HPDE6-E6E7 (cell line): ENCODE results near the gene DZIP1.

Experiments
- DNase-seq: peaks from one replicate; pipeline ENCODE4 v3.0.0; 2011; ENCODE audit warnings: missing footprints; ENCODE audit errors: extremely low spot score

DZIP1 gene

DNA sequence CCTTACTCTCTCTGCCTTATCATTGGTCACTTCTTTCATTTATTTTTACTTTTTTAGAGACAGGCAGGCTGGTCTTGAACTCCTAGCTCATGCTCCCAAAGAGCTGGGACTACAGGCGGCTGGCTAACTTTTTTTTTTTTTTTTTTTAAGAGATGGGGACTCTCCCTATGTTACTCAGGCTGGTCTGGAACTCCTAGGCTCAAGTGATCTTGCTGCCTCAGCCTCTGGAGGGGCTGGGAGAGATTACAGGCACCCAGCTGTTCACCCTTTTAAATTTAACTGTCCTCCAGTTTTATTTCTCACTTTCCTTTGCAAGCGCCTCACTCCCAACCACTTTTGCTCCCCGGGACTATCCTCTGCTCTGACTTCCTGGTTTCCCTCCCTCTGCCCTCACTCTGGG is 97.6 kb downstream of the DZIP1 start:
- DNase-seq = no peak

DNA sequence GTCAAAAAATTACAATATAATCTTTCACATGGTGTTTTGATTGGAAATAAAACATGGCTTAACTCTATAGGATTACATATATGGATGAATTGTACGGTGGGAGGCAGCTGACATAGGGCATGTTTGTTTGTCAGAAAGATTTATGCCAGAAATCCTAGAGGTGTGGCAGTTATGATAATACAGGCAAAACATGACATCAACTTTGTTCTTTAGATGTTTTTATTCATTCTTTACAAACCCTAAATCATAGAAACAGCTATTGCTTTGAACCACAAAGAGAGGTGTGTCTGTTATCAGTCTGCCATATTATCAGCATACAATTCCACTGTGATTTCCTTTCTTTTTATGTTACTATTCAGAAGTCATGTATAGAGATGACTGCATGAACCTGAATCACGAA is 100.2 kb downstream of the DZIP1 start:
- no peak for DNase-seq

DNA sequence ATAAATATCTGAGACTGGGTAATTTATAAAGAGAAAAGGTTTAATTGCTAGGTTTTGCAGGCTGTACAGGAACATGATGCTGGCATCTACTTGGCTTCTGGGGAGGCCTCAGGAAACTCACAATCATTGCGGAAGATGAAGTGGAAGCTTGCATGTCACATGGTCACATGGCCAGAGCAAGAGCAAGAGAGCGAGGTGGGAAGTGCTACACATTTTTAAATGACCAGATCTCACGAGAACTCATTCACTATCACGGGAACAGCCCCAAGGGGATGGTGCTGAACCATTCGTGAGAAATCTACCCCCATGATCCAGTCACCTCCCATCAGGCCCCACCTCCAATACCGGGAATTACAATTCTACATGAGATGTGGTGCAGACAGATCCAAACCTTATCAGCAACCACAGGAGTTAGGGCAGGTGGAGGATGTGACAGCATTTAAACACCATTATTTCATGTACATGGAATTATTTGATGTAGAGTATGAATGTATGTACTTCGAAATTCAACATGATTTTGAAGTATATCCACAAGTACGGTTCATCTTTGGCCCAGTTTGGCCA is 102.5 kb downstream of the DZIP1 start:
- no peak for DNase-seq

DNA sequence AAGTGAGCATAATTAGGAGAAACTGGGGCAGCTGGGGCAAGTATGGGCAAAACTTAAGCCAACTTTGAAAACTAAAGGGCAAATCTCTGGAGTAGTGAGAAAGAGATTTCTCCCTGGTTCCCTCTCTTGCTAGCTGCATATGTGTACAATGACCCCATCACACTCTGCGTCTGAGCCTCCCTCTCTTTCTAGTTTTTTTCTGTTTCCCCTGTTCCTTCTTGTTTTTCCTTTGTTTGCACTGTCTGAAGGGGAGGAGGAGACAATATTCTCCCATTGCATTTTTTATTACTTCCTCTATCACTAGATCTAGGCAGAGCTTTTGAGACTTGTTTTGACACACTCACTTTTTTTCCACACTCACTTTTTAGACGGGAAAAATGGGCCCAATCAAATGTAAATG is 103.2 kb downstream of the DZIP1 start:
- no peak for DNase-seq

DNA sequence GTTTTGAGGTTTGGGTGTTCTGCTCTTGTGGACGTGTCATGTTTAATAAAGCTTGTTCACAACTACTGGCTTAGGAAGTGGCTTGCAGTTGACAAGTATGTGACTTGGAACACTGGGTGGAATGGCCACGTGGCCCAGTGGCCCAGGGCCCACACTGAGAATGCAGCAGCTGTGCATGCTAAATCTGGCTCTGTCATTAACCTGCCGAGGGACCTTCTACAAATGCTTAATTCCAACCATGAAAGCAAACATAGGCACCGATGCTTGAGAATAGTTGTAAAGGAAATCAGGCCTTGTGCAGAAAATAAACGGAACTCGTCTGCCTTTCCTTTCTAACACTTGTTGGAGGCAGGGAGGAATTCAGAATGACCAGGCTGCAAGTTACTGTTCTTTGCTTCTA is 103.6 kb downstream of the DZIP1 start:
- no peak for DNase-seq

DNA sequence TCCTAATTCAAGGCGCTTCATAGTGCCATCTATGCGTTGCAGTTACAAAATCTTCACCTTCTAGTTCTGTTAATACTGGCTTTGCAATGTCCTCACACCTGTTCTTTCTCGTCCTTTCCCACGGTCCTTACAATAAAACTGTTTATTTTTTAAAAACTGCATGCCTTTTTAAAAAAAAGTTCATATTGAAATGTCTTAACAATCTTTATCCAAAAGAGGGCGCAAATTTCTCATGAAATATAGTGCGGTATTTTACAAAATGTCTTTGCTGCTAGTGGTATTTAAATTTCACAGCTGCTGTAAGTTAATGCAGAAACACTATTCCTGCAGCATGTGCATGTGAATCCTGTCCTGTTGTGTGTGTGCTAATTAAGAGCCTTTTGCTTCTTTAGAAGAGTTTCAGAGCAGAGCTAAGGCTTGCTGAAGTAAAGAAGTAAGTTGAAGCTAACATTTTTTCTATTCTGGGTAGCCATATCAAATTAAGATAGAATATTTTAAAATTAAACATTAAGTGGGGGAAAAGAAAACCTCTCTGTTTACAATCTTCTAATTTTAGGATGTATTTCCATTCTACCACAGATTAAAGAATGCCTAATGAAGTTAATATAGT is 107.8 kb downstream of the DZIP1 start:
- DNase-seq = no peak

DNA sequence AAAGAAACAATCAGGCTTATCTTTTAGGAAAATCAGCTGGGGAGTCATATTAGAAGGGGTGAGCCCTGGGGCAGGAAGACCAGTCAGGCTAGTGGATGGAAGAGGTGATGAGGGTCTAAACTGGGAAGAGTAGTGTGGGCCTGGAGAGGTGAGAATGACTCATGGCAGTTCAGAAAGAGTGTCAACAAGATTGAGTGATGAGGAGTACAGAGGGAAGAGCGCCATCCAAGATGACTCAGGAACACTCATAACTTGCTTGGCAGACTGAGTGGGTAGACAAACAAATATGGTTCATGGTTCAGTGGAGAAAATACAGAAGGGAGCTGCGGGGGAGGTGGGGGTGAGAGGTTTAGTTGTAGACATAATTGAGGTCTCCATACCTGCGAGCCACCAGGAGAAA is 109.3 kb downstream of the DZIP1 start:
- peak; percentile 80 for DNase-seq

DNA sequence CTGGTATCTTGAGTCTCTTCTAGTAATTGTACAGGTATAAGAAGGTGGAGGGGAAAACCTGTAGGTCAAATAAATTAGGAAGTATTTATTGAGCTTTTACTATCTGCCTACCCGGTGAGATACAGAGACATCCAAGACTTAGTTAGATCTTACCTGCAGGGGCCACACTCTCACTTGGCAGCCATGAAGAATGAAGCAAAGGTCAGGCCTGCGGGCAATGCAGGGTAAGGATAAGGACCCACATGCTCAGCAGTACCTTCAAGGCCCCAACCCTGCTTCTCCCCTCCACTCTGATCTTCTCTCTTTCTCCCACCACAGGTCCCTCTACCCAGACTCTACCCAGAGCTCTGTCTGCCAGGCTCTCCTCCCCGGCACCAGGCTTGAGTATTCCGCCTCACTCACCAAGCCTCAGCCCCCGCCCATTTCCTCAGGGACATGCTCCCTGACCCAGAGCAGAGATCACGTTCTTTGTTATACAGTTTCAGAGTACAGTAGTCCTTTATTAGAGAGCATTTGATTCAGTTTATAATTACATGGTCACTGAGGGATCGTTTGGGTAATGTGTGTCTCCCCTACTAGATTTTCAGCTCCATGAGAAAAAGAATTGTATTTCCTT is 110.9 kb downstream of the DZIP1 start:
- no peak for DNase-seq

DNA sequence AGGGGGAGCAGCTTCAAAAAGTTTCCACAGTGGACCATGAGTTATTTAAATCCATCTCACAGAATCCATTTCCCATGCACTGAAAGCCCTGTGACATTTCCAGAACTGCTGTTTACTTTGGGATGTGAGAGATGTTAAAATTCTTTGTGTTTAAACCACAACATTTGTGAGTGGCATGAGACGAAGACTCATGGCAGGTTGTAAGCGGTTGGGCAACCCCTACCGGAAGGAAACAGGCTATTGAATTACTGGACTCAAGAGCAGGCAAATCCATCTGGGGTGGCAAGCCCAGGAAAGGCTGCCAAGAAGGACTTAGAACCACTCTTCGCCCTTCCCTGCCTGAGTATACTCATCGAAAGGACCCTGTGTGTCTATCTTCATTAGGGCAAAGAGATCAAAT is 114.3 kb downstream of the DZIP1 start:
- peak; percentile 78 for DNase-seq
